NCI-H1417 (cell line): Measurements from ENCODE around the gene HLA-G.
"Not testable (repeated sequence)": the region's sequence is repeated elsewhere in the genome, so short reads cannot be mapped to it uniquely, and the experiment has no call there.

Experiments used
- DNase-seq, 3 experiments: peaks; one replicate each; lab custom pipeline; 2025; lab: John Stamatoyannopoulos, UW

The HLA-G gene

DNA sequence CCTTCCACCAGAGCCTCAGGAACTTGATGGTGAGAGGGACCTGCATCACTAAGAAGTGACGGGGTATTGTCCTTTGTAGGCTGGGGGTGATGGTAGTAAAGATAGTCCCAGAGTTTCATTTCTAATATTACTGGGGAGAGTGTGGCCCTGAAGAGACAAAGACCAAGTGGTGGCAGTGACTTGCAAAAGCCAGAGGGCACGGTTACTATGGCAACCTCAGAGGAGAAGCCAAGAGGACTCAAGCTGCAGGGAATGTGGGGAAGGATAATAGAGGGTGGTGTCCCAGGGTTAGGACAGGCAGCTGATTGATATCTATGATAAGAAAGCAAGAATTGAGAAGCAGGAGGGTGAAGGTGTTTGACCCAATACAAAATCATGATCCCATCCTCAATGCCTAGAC is 42.5 kb downstream of the HLA-G start:
- peak in 2 of 3 experiments; percentile 7 to 59 for DNase-seq

DNA sequence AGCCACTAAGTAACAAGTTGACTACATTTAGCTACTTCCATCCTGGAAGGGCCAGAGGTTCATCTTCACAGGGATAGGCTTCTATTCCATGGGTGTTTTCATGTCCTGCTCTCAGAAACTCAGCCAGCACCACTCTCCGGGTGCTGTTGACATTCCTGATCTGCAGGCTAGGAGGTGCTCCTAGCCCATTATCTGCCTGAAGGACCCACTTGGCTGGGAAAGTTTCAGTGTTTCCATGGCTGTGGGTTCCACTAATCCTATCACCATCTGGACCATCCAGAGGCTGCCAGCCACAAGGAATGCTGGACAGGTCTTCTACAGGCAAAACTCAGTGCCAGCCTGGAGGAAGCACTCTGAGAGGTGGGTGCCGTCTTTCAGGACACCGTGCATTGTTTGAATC is 45.2 kb downstream of the HLA-G start:
- DNase-seq: no peak

DNA sequence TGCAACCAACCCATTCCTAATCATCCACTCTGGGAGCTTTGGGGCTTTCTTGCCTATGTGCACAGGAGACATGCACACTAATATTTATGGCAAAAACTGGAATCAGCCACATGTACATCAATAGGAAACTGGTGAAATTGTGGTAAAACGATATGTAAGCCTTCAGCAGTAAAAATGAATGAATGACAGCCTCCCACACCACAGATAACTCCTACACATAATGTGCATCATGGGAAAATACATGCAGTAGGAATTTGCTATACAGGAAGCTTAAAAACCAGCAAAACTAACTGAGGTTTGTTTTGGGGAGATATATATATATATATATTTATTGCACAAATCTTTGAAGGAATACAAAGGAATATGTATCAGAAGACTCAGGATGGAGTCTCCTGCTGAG is 47.6 kb downstream of the HLA-G start:
- no peak for DNase-seq

DNA sequence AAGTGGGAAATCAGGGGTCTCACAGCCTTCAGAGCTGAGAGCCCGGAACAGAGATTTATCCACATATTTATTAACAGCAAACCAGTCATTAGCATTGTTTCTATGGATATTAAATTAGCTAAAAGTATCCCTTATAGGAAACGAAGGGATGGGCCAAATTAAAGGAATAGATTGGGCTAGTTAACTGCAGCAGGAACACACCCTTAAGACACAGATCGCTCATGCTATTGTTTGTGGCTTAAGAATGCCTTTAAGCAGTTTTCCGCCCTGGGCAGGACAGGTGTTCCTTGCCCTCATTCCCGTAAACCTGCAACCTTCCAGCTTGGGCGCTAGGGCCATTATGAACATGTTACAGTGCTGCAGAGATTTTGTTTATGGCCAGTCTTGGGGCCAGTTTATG is 48.1 kb downstream of the HLA-G start:
- not testable (repeated sequence) for DNase-seq
